ENCODE measurements around the gene ARSG. TPM values are rescaled to one million over a fixed set of nuclear protein-coding genes. Genes with fewer than 3 reads are reported as not detected.

Gene ARSG
- total and polyA plus RNA-seq, 2 of the 13 experiments (the other 11 are each of a cell fraction or from before 2014, with no cell fraction given) = 3.7 to 15.2 TPM

DNA sequence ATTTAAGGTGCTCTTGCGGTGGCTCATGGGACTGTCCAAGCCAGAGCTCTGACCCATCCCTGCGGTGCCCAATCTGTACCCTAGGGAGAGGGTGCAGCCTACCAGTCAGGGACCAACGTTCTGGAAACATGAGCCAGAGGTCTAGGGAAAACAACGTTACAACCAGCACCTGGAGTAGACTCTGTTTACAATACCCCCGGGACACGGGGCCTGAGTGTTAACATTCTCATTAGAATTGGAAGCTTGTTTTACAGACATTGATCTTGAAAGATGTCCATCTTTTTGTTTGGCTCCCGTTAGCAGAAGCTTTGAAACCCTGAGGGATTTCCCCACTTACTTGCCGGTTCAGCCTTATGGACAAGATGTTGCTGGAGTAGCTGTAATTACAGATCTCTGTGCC is 159.1 kb downstream of the ARSG start:
- no peak overlapping the region for H3K4me2 ChIP-seq (ENCODE audit: low read depth, low read length)
- no peak overlapping the region for H3K27ac ChIP-seq (ENCODE audit: extremely low read length, insufficient read depth, low read length)
- H3K9me3 ChIP-seq (ENCODE audit: low read length) = no peaks in the 10 kb centered on the region
- POLR2A ChIA-PET = no interaction called here
- FAIRE-seq (no peak), ATAC-seq (no peak), DNase-seq (ENCODE audit: low spot score) (no peak)
- WGBS (ENCODE audit: low lambda C conversion rate) = 94% methylated on average over 8 of the region's 8 CpGs
- peaks cover 5 to 31% of the 10 kb centered on the region in 2 experiments for H3K36me3 ChIP-seq (replicated peaks in 1 of 2; ENCODE audit: control insufficient read depth in 1 of 2, insufficient read depth in 2 of 2, low read length in 2 of 2)
- no peak overlapping the region for H3K4me3 ChIP-seq (replicated peaks in 1 of 3; ENCODE audit: insufficient read depth in 1 of 3, low read depth in 2 of 3, low read length in 3 of 3)
- peaks cover 50% of the 10 kb centered on the region for H3K4me1 ChIP-seq (ENCODE audit: insufficient read depth, low read length)
- intact Hi-C loops (cut with micrococcal nuclease; ENCODE audit: unreplicated experiment) (loop anchor here (10.0 kb wide), 1 partner anchor 416 kb away; the partner anchor contains the start of gene KPNA2), in situ Hi-C loops (cut with HindIII; ENCODE audit: extremely low pct_ligation_motif_present, low pct_unique_long_range_greater_than_20kb) (loop anchor here (10.0 kb wide), 2 partner anchors 314 to 476 kb away; no protein-coding TSS in a partner anchor)
- no peaks in the 10 kb centered on the region for H3K27me3 ChIP-seq (ENCODE audit: control insufficient read depth in 1 of 2, insufficient read depth in 2 of 2, low read length in 2 of 2)
- no peak overlapping the region for H2AFZ ChIP-seq (ENCODE audit: low read length)
- CTCF ChIA-PET (ENCODE audit: low intra/inter-chr PET ratio, low total read pairs) = no interaction called here
- no peaks in the 10 kb centered on the region for H4K20me1 ChIP-seq (ENCODE audit: insufficient read depth, low read length)
- BruUV-seq (replicated peaks) = no TSS peak
- peaks cover 1% of the 10 kb centered on the region for H3K79me2 ChIP-seq (ENCODE audit: insufficient read depth, low read length)
- TF ChIP-seq ZNF20 (CRISPR knock-in tag; IDR thresholded peaks at IDR 0.05) = no peak
- TF ChIP-seq IKZF4 (CRISPR knock-in tag; IDR thresholded peaks at IDR 0.05; ENCODE audit: borderline replicate concordance, low read depth, not compliant biosample characterization) = no peak
- TF ChIP-seq NFRKB (IDR thresholded peaks at IDR 0.05) = no peak
- TF ChIP-seq ZMYM2 (CRISPR knock-in tag; IDR thresholded peaks at IDR 0.05) = no peak
- TF ChIP-seq ZNF839 (CRISPR knock-in tag; IDR thresholded peaks at IDR 0.05; ENCODE audit: borderline replicate concordance) = no peak
- TF ChIP-seq PHF5A (CRISPR knock-in tag; IDR thresholded peaks at IDR 0.05; ENCODE audit: low read depth, unreplicated experiment) = no peak
- TF ChIP-seq HNRNPLL (IDR thresholded peaks at IDR 0.05; ENCODE audit: low read depth, low read length, poor library complexity, severe bottlenecking) = no peak
- no peak overlapping the region for H3K9ac ChIP-seq (ENCODE audit: insufficient read depth, low read depth, low read length)

DNA sequence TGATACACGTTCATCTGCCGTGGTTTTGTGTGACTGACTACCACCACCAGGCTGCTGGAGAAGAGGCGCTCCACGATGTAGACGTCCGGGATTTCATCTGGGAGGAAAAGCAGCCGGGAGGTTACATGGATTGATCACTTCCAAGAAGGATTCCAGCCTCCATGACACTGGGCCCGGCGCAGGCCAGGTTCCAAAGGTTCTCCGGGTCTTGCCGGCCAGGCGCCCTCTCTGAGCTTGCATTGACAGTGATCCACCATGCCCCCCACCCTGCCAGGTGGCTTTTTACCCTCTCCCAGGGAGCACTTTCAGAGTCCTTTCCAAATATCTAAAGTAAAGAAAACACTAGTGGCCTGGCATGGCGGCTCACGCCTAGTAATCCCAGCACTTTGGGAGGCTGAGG is 159.5 kb downstream of the ARSG start:
- CTCF ChIA-PET (ENCODE audit: low intra/inter-chr PET ratio, low total read pairs) = no interaction called here
- intact Hi-C loops (cut with micrococcal nuclease; ENCODE audit: unreplicated experiment) = loop anchor here (10.0 kb wide), 1 partner anchor 416 kb away; the partner anchor contains the start of gene KPNA2
- no peak overlapping the region for H3K9ac ChIP-seq (ENCODE audit: insufficient read depth, low read depth, low read length)
- H3K4me3 ChIP-seq (replicated peaks in 1 of 3; ENCODE audit: insufficient read depth in 1 of 3, low read depth in 2 of 3, low read length in 3 of 3) = no peak overlapping the region
- H3K27me3 ChIP-seq (ENCODE audit: control insufficient read depth in 1 of 2, insufficient read depth in 2 of 2, low read length in 2 of 2) = no peaks in the 10 kb centered on the region
- TF ChIP-seq ZNF501 (CRISPR knock-in tag; IDR thresholded peaks at IDR 0.05) (0 out of 2 replicates have a peak, but pooled peaks have one; percentile 19), CHCHD3 (CRISPR knock-in tag; IDR thresholded peaks at IDR 0.05) (no peak), CREM (IDR thresholded peaks at IDR 0.05) (no peak), CREM (CRISPR knock-in tag; IDR thresholded peaks at IDR 0.05) (no peak)
- TF ChIP-seq, protein P1, sequence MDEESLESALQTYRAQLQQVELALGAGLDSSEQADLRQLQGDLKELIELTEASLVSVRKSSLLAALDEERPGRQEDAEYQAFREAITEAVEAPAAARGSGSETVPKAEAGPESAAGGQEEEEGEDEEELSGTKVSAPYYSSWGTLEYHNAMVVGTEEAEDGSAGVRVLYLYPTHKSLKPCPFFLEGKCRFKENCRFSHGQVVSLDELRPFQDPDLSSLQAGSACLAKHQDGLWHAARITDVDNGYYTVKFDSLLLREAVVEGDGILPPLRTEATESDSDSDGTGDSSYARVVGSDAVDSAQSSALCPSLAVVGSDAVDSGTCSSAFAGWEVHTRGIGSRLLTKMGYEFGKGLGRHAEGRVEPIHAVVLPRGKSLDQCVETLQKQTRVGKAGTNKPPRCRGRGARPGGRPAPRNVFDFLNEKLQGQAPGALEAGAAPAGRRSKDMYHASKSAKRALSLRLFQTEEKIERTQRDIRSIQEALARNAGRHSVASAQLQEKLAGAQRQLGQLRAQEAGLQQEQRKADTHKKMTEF (CRISPR knock-in tag; IDR thresholded peaks at IDR 0.05) = no peak
- TF ChIP-seq, protein P2, sequence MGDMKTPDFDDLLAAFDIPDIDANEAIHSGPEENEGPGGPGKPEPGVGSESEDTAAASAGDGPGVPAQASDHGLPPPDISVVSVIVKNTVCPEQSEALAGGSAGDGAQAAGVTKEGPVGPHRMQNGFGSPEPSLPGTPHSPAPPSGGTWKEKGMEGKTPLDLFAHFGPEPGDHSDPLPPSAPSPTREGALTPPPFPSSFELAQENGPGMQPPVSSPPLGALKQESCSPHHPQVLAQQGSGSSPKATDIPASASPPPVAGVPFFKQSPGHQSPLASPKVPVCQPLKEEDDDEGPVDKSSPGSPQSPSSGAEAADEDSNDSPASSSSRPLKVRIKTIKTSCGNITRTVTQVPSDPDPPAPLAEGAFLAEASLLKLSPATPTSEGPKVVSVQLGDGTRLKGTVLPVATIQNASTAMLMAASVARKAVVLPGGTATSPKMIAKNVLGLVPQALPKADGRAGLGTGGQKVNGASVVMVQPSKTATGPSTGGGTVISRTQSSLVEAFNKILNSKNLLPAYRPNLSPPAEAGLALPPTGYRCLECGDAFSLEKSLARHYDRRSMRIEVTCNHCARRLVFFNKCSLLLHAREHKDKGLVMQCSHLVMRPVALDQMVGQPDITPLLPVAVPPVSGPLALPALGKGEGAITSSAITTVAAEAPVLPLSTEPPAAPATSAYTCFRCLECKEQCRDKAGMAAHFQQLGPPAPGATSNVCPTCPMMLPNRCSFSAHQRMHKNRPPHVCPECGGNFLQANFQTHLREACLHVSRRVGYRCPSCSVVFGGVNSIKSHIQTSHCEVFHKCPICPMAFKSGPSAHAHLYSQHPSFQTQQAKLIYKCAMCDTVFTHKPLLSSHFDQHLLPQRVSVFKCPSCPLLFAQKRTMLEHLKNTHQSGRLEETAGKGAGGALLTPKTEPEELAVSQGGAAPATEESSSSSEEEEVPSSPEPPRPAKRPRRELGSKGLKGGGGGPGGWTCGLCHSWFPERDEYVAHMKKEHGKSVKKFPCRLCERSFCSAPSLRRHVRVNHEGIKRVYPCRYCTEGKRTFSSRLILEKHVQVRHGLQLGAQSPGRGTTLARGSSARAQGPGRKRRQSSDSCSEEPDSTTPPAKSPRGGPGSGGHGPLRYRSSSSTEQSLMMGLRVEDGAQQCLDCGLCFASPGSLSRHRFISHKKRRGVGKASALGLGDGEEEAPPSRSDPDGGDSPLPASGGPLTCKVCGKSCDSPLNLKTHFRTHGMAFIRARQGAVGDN (CRISPR knock-in tag; IDR thresholded peaks at IDR 0.05) = peak; percentile 13; the same call in 1 of the 2 replicates
- H3K79me2 ChIP-seq (ENCODE audit: insufficient read depth, low read length) = peaks cover 2% of the 10 kb centered on the region
- H4K20me1 ChIP-seq (ENCODE audit: insufficient read depth, low read length) = no peaks in the 10 kb centered on the region
- H3K36me3 ChIP-seq (replicated peaks in 1 of 2; ENCODE audit: control insufficient read depth in 1 of 2, insufficient read depth in 2 of 2, low read length in 2 of 2) = peaks cover 5 to 31% of the 10 kb centered on the region in 2 experiments
- POLR2A ChIA-PET = no interaction called here
- no peak for FAIRE-seq
- DNase-seq (ENCODE audit: low spot score) = no peak
- no peak for ATAC-seq
- no peak overlapping the region for H3K4me2 ChIP-seq (ENCODE audit: low read depth, low read length)
- WGBS (ENCODE audit: low lambda C conversion rate) = 97% methylated on average over 11 of the region's 14 CpGs
- in situ Hi-C loops (cut with HindIII; ENCODE audit: extremely low pct_ligation_motif_present, low pct_unique_long_range_greater_than_20kb) = loop anchor here (10.0 kb wide), 2 partner anchors 314 to 476 kb away; no protein-coding TSS in a partner anchor
- no TSS peak for BruUV-seq (replicated peaks)
- H3K9me3 ChIP-seq (ENCODE audit: low read length) = no peaks in the 10 kb centered on the region
- H3K4me1 ChIP-seq (ENCODE audit: insufficient read depth, low read length) = peaks cover 54% of the 10 kb centered on the region
- no peak overlapping the region for H2AFZ ChIP-seq (ENCODE audit: low read length)
- H3K27ac ChIP-seq (ENCODE audit: extremely low read length, insufficient read depth, low read length) = no peak overlapping the region
